ENCODE data around the gene SLC33A1. TPM values are rescaled to one million over a fixed set of nuclear protein-coding genes. Genes with fewer than 3 reads are reported as not detected.

Gene SLC33A1
- total and polyA plus RNA-seq, 2 of the 13 experiments (the other 11 are each of a cell fraction or from before 2014, with no cell fraction given): 20.0 to 32.1 TPM

DNA sequence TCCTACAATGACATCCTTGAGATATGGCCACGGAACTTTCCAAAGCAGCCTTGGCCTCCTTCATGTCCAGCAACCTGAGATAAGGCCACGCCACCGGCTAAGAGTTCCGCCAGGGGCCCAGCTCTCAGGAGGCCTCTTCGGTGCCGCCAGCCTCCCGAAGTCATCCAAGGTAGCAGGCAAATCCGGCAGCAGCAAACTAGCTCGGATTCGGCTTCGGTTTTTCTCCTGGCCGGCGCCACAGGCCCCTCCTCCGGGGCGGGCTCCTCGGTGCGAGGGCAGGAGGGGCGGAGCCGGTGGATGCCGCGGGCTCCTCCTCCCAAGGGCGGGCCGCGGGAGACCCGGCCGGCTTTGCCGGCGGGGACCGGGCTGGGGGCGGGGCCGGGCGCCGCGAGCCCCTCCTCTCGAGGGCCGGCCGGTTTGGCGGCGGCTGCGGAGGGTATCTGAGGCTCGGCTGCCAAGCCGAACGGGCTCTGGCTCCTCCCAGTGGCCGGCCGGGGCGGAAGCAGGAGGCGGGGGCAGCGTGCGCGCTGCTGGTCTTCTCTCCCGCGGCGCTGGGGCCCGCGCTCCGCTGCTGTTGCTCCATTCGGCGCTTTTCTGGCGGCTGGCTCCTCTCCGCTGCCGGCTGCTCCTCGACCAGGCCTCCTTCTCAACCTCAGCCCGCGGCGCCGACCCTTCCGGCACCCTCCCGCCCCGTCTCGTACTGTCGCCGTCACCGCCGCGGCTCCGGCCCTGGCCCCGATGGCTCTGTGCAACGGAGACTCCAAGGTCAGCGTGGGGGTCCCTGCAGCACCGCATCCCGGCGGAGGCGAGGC lies 16.1 kb upstream of the SLC33A1 start, which contains the start of gene GMPS (continued):
- TF ChIP-seq, protein P1, sequence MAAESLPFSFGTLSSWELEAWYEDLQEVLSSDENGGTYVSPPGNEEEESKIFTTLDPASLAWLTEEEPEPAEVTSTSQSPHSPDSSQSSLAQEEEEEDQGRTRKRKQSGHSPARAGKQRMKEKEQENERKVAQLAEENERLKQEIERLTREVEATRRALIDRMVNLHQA (CRISPR knock-in tag; IDR thresholded peaks at IDR 0.05): no peak
- TF ChIP-seq ZKSCAN5 (CRISPR knock-in tag; IDR thresholded peaks at IDR 0.05): no peak
- 0 out of 2 replicates have a peak, but pooled peaks have one; percentile 15 for TF ChIP-seq ETV6 (CRISPR knock-in tag; conservative IDR thresholded peaks at IDR 0.05)
- TF ChIP-seq RFXANK (CRISPR knock-in tag; IDR thresholded peaks at IDR 0.05): no peak
- TF ChIP-seq, protein P2, sequence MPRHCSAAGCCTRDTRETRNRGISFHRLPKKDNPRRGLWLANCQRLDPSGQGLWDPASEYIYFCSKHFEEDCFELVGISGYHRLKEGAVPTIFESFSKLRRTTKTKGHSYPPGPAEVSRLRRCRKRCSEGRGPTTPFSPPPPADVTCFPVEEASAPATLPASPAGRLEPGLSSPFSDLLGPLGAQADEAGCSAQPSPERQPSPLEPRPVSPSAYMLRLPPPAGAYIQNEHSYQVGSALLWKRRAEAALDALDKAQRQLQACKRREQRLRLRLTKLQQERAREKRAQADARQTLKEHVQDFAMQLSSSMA (CRISPR knock-in tag; IDR thresholded peaks at IDR 0.05): no peak
- no peak for TF ChIP-seq ZNF83 (CRISPR knock-in tag; IDR thresholded peaks at IDR 0.05; ENCODE audit: borderline replicate concordance)
- TF ChIP-seq, protein P3, sequence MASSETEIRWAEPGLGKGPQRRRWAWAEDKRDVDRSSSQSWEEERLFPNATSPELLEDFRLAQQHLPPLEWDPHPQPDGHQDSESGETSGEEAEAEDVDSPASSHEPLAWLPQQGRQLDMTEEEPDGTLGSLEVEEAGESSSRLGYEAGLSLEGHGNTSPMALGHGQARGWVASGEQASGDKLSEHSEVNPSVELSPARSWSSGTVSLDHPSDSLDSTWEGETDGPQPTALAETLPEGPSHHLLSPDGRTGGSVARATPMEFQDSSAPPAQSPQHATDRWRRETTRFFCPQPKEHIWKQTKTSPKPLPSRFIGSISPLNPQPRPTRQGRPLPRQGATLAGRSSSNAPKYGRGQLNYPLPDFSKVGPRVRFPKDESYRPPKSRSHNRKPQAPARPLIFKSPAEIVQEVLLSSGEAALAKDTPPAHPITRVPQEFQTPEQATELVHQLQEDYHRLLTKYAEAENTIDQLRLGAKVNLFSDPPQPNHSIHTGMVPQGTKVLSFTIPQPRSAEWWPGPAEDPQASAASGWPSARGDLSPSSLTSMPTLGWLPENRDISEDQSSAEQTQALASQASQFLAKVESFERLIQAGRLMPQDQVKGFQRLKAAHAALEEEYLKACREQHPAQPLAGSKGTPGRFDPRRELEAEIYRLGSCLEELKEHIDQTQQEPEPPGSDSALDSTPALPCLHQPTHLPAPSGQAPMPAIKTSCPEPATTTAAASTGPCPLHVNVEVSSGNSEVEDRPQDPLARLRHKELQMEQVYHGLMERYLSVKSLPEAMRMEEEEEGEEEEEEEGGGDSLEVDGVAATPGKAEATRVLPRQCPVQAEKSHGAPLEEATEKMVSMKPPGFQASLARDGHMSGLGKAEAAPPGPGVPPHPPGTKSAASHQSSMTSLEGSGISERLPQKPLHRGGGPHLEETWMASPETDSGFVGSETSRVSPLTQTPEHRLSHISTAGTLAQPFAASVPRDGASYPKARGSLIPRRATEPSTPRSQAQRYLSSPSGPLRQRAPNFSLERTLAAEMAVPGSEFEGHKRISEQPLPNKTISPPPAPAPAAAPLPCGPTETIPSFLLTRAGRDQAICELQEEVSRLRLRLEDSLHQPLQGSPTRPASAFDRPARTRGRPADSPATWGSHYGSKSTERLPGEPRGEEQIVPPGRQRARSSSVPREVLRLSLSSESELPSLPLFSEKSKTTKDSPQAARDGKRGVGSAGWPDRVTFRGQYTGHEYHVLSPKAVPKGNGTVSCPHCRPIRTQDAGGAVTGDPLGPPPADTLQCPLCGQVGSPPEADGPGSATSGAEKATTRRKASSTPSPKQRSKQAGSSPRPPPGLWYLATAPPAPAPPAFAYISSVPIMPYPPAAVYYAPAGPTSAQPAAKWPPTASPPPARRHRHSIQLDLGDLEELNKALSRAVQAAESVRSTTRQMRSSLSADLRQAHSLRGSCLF (CRISPR knock-in tag; IDR thresholded peaks at IDR 0.05; ENCODE audit: borderline replicate concordance): no peak
- TF ChIP-seq, protein P4, sequence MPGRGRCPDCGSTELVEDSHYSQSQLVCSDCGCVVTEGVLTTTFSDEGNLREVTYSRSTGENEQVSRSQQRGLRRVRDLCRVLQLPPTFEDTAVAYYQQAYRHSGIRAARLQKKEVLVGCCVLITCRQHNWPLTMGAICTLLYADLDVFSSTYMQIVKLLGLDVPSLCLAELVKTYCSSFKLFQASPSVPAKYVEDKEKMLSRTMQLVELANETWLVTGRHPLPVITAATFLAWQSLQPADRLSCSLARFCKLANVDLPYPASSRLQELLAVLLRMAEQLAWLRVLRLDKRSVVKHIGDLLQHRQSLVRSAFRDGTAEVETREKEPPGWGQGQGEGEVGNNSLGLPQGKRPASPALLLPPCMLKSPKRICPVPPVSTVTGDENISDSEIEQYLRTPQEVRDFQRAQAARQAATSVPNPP (CRISPR knock-in tag; IDR thresholded peaks at IDR 0.05): no peak
- TF ChIP-seq, protein P5, sequence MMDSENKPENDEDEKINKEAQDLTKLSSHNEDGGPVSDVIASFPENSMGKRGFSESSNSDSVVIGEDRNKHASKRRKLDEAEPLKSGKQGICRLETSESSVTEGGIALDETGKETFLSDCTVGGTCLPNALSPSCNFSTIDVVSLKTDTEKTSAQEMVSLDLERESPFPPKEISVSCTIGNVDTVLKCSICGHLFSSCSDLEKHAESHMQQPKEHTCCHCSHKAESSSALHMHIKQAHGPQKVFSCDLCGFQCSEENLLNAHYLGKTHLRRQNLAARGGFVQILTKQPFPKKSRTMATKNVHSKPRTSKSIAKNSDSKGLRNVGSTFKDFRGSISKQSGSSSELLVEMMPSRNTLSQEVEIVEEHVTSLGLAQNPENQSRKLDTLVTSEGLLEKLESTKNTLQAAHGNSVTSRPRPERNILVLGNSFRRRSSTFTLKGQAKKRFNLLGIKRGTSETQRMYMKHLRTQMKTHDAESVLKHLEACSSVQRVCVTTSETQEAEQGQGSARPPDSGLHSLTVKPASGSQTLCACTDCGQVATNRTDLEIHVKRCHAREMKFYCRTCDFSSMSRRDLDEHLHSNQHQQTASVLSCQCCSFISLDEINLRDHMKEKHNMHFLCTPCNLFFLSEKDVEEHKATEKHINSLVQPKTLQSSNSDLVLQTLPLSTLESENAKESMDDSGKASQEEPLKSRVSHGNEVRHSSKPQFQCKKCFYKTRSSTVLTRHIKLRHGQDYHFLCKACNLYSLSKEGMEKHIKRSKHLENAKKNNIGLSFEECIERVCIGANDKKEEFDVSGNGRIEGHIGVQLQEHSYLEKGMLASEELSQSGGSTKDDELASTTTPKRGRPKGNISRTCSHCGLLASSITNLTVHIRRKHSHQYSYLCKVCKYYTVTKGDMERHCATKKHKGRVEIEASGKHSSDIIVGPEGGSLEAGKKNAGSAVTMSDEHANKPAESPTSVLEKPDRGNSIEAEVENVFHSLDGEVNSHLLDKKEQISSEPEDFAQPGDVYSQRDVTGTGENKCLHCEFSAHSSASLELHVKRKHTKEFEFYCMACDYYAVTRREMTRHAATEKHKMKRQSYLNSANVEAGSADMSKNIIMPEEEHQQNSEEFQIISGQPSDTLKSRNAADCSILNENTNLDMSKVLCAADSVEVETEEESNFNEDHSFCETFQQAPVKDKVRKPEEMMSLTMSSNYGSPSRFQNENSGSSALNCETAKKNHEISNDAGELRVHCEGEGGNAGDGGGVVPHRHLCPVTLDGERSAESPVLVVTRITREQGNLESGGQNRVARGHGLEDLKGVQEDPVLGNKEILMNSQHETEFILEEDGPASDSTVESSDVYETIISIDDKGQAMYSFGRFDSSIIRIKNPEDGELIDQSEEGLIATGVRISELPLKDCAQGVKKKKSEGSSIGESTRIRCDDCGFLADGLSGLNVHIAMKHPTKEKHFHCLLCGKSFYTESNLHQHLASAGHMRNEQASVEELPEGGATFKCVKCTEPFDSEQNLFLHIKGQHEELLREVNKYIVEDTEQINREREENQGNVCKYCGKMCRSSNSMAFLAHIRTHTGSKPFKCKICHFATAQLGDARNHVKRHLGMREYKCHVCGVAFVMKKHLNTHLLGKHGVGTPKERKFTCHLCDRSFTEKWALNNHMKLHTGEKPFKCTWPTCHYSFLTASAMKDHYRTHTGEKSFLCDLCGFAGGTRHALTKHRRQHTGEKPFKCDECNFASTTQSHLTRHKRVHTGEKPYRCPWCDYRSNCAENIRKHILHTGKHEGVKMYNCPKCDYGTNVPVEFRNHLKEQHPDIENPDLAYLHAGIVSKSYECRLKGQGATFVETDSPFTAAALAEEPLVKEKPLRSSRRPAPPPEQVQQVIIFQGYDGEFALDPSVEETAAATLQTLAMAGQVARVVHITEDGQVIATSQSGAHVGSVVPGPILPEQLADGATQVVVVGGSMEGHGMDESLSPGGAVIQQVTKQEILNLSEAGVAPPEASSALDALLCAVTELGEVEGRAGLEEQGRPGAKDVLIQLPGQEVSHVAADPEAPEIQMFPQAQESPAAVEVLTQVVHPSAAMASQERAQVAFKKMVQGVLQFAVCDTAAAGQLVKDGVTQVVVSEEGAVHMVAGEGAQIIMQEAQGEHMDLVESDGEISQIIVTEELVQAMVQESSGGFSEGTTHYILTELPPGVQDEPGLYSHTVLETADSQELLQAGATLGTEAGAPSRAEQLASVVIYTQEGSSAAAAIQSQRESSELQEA (CRISPR knock-in tag; IDR thresholded peaks at IDR 0.05; ENCODE audit: not compliant biosample characterization): no peak
- TF ChIP-seq, protein P6, sequence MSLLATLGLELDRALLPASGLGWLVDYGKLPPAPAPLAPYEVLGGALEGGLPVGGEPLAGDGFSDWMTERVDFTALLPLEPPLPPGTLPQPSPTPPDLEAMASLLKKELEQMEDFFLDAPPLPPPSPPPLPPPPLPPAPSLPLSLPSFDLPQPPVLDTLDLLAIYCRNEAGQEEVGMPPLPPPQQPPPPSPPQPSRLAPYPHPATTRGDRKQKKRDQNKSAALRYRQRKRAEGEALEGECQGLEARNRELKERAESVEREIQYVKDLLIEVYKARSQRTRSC (CRISPR knock-in tag; IDR thresholded peaks at IDR 0.05; ENCODE audit: low read depth): no peak
- TF ChIP-seq FOXK2 (IDR thresholded peaks at IDR 0.05): no peak
- TF ChIP-seq NFATC3 (CRISPR knock-in tag; IDR thresholded peaks at IDR 0.05): 0 out of 2 replicates have a peak, but pooled peaks have one; percentile 36
